Cardiac septum (tissue), 1 donor: ENCODE results near the gene RERE. TPM values are rescaled to one million over a fixed set of nuclear protein-coding genes. Genes with fewer than 3 reads are reported as not detected.

Experiments
- DNase-seq: peaks from one replicate; pipeline ENCODE4 v3.0.0-alpha.2; 2020; ENCODE audit warnings: low spot score
- intact Hi-C: fragments of 100-400 bp; cut with DNase I; formaldehyde crosslinking; loops from one replicate; pipeline ENCODE4 v1.14.0; 2022
- microRNA-seq: library from miRNA; unstranded; fragments of <30 nt; microRNA quantifications from one replicate; pipeline ENCODE4 v1.2.0, GENCODE V29; 2020
- total RNA-seq: library from RNA; stranded (reverse); fragmentation: NEBNext Ultra II Directional; extraction: Animal tissue kit (Norgen Biotek cat#: 25700); gene quantifications from one replicate; pipeline ENCODE4 v1.2.1, GENCODE V29; 2021
- donor health status: DM: no; HTN: no; CAD: no.

Gene RERE
- total RNA-seq, 1 donor from 2014 or later: 102 TPM

DNA sequence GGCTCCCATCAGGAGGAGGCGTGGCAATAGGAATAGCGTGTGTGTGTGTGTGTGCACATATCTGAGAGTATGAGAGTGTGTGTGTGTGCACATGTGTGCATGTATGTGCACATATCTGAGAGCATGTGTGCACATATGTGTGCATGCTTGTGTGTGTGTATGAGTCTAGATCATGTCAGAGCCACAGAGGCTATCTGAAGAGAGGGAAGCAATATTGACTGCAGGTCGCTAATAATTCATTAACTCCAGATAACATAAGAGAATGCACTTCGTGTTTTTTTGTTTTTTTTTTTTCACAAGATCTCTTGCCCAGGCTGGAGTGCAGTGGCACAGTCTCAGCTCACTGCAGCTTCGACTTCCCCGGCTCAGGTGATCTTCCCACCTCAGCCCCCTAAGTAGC lies 504.2 kb downstream of the RERE start:
- intact Hi-C loops: no loop called here
- DNase-seq: no peak

DNA sequence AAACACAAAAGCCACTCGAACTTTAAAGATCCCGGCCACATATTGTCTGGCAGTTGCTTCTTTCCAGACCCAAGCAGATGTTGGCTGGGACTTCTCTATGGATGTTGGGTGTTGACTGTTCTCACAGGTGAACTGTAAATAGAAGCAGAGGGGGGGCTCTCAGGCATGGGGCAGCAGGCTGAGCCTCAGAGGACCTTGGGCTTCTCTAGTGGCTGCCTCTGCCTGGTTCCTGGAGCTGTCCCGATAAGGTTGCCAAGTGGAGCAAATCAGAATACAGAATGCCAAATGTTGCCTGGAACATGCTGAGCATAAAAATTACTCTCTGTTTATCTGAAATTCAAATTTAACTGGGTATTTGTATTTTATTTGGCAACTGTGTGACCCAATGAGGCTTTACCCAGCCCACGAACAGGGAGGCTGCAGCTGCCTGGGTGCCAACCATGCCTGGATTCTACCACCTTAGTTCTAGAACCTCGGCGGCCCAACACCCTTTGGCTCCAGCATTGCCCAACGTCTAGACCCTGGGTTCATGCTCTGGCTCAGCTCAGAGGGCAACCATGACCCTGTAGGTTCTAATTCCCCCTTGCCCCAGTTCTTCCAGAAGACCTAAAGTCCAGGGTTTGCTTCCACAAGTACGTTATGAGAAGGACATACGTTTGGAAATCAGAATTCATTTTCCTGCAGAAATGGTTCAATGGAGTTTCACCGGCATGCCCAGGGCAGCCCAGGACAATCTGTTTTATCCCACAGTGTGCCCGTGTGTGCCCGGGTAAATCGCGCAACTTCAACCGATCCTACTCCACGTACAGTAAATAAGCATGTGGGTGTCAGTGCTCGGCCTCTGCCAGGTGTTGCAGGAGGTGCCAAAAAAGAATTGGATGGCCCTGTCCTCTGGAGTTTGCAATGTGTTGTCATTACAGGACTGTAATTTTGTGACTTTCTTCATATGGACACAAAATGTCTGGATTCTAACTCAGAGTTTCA lies 504.9 kb downstream of the RERE start:
- no peak for DNase-seq
- intact Hi-C loops: no loop called here

GRCh38 chr1:8311068-8311718 lies 506.2 kb downstream of the RERE start:
- intact Hi-C loops: no loop called here
- DNase-seq: no peak

DNA sequence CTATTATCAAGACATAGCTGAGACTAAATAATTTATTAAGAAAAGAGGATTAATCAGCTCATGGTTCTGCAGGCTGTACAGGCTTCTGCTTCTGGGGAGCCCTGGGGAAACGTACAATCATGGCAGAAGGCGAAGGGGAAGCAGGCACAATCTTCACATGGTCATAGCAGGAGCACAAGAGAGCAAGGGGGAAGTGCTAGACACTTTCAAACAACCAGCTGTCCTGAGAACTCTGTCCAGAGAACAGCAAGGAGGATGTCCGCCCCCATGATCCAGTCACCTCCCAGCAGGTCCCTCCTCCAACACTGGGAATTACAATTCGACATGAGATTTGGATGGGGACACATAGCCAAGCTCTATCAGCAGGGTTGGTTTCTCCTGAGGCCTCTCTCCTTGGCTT lies 509.8 kb downstream of the RERE start:
- intact Hi-C loops: no loop called here
- no peak for DNase-seq

- DNase-seq: no peak
- intact Hi-C loops: no loop called here
Observed at GRCh38 chr1:8303876-8304275, 513.6 kb downstream of the RERE start.

- no peak for DNase-seq
- intact Hi-C loops: no loop called here
Observed at GRCh38 chr1:8303141-8303540, 514.3 kb downstream of the RERE start.

Small RNAs within 50 kb of the gene (microRNA-seq; reads per million reads assigned to microRNA genes)
- not detected for gene MIR6728

Other genes with a start within 250 kb of the RERE start
- gene ENO1, start 61.0 kb upstream of the RERE start, total RNA-seq: 166 TPM
- gene CA6, start 128.2 kb upstream of the RERE start, total RNA-seq: not detected
- gene SLC2A7, start 208.8 kb upstream of the RERE start, total RNA-seq: not detected